Ammon's horn (tissue), 1 donor: ENCODE results near the gene GPI.

ENCODE experiments used
- DNase-seq: peaks from one replicate; pipeline ENCODE4 v3.0.0-alpha.2; 2016; ENCODE audit warnings: low spot score

Gene GPI

DNA sequence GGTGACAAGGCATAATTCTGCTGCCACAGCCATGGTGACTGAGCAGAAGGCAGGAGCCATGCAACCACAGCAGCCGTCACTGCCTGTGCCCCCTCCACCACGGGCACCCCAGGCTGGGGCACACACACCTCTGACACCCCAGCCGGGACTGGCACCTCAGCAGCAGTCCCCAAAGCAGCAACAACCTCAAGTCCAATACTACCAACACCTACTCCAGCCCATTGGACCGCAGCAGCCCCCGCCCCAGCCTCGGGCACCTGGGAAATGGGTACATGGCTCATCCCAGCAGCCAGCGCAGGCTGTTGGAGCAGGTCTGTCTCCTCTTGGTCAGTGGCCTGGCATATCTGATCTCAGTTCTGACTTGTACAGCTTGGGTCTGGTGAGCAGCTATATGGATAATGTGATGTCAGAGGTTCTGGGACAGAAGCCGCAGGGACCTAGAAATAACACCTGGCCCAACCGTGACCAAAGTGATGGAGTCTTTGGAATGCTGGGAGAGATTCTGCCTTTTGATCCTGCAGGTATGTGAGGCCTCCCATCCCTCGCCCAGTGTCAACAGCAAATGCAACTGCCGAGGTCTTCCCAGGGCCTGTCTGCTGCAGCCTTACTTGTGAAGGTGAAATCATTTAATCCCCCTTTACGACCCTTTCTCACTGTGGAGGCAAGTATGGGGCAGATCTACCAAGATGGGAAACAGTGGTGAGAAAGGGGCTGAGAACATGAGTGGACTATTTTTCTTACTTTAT is 22.9 kb upstream of the GPI start:
- DNase-seq: no peak

DNA sequence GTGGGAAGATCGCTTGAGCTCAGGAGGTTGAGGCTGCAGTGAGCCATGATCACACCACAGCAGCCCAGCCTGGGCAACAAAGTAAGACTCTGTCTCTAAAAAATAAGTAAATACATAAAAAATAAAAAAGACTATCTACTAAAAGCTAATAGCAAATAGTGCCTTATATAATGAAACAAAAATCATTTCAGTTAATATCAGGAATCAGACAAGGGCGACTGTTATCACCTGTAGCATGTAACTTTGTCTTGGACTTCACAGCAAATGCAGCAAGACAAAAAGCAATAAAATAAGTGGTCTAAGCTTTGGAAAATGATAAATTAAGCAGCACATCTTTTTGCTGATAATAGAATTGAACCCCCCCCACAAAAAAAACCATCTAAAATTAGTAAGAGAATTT is 21.2 kb upstream of the GPI start:
- DNase-seq: no peak

- DNase-seq: peak; percentile 86
These were observed 19.0 kb upstream of the GPI start for GRCh38 chr19:34345947-34346351.

DNA sequence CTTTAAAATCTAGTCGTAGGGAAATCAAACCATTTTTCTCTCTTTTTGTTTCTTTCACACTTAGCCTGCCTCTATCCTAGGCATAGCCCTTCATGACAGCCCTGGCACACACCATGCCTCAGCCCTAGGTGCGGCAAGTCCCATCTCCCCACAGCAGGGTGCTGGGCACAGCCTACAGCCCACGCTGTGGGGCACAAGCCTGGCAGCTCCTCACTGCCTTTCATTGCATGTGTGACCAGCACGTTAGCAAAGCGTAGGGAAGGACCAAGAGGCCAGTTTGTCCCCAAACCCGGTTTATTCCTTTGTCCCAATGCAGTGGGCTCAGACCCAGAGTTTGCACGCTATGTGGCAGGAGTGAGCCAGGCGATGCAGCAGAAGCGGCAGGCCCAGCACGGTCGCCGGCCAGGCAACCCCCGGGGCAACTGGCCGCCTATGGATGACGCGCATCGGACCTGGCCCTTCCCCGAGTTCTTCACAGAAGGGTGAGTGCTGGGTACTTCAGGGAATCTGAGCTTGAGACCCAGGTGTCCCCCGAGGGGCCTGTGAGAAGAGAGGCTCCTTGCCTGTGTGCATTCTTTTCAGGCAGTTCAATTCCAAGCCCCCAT is 17.3 kb upstream of the GPI start:
- no peak for DNase-seq

DNA sequence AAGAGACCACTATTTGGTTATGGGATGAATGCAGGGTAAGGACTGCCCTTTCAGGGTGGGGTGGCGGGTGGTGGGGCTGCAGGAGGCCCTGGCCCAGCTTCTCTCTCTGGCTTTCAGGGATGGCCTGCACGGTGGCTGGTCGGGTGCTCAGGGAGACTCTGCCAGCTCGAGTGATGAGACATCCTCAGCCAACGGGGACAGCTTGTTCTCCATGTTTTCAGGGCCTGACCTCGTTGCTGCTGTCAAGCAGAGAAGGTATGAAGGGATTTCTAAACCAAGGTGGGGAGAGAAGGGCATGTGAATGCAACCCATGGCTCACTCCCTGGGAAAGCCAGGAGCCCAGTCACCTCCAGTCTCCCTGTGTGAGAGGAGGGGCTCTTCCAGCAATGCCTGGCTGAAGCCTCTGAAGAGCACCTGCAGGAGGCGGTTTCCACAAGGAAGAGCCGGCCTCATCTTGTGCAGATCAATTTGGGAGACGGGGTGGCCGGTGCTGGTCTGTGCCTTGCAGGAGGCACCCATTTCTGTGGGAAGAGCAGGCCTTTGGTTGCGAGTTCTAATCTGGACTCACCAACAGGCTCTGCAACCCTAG is 16.0 kb upstream of the GPI start:
- no peak for DNase-seq

DNA sequence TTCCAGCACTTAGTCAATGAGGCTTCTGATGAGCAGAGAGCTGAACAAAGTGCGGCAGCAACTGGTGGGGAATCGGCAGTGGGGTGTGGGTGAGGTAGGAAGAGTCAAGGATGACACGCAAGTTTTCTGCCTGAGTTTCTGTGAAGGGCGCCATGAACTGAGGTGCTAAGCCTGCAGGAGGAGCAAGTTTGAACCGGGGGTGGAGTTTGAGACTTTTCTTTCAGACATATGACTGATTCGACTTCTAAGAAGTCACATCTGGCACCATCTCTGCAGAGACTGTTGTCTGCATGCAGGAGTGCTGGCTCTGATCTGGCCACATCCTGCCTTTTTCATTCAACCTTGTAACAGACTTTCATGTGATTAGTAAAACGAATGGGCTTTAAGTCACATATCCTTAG is 14.8 kb upstream of the GPI start:
- DNase-seq: no peak

DNA sequence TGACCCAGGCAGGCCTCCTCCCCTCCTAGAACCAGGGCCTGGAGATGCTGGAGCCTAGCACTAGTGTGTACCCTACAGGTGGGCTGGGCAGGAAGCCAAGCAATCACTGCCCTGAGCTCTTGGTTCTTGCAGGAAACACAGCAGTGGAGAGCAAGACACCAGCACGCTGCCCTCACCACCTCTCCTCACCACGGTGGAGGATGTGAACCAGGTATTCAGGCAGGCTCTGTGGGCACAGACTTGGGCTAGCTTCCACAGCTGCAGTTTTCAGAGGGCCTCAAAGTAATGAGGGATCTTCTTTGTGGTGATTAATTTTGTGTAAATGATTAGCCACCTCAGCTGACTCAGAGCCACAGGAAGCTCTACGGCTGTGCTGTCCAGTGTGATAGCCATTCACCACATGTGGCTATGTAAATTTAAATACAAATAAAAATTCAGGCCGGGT is 13.6 kb upstream of the GPI start:
- DNase-seq: no peak

GRCh38 chr19:34353546-34353945 is 11.4 kb upstream of the GPI start:
- DNase-seq: no peak

- no peak for DNase-seq
These were observed 9.8 kb upstream of the GPI start for GRCh38 chr19:34355201-34355600.

- DNase-seq: no peak
These were observed 8.1 kb upstream of the GPI start for GRCh38 chr19:34356875-34357274.

DNA sequence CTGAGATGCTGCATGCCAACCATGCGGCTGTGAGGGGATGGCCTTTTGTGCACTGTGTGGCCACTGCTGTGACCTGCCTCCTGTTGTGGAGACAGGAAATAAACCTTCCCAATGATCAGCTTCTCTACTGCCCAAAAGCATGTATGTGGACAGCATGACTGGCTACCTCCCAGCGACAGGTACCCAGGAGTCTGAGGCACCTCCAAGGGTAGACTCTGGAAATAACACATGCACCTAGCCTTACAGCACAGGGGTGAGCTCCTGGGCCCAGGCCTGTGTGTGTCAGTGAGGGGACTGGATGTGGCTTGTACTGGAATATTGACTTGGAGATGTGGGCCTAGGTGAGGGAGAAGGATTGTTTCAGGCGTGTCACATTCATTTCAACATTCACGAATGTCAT is 7.6 kb upstream of the GPI start:
- no peak for DNase-seq

DNA sequence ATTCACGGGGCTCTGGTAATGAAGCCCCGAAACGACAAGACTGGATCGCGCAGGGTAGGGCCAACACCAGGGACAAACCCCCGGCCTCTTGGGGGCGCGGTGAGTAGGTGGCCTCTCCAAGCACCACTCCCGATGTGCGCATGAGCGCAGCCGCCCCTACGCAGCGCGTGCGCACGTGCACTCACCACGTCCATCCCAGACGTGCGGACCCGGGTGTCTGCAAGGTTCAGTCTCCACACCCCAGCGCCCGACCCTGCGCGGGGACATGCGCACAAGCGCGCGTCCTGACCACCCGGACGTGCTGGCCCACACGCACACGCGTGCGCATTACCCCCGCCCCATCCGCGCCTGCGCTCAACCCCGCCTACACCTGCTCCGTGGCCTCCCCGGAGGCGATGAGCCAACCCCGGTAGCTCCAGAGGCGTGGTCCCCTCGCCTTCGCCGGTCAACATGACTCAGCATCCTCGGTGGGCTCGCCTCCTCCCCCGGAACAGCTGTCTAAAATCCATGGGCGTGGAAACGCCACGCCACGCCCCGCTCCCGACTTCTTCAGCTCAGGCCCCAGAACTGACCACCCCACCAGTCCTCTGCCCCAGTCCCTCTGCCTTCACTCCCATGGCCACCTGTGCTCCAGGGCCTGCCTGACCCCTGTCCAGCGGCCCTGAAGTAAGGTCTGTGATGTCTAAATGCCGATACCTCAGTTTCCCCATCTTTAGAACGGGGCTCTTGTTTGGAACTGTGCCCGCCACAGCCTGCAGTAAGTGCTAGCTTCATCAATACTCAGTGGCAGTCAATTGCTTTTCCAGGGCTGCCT is 5.6 kb upstream of the GPI start:
- peak; percentile 94 for DNase-seq

DNA sequence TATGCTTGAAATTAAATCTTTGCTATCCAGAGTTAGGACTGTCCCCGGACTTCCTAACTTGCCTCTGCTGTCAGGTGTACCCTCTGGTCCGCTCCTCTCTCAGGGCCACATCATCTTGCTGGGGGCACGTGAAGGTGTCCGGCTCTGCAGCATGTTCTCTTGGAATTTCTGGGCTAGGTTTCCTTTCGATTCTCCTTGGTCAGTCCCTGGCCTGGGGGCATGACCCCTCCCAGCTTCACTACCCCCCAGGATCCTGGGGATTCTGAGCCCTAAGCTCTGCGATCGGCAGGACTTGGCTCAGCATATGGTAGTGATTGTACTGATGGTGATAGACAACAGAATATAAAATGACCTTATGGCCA is 5.1 kb upstream of the GPI start:
- DNase-seq: no peak

- no peak for DNase-seq
These were observed 4.6 kb upstream of the GPI start for GRCh38 chr19:34360354-34360909.

DNA sequence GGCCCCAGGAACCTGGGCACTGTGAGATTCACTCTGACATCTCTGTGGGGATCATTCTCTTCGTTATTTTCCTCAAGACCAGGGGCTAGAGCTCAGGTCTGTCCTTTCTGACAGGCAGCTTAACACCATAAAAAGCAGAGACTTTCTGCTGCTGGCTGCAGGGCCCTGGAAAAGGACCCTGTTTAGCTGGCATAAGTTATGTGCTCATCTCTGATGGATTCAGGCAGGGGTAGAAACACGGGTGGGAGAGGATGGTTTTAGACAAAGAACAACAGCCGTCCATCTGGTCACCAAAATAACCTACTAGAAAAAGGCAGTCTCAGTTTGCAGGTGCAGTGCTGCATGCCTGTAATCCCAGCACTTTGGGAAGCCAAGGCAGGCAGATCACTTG is 2.3 kb upstream of the GPI start:
- no peak for DNase-seq

- no peak for DNase-seq
These were observed 1.9 kb upstream of the GPI start for GRCh38 chr19:34363094-34363493.

- no peak for DNase-seq
These were observed 1.1 kb upstream of the GPI start for GRCh38 chr19:34363930-34364329.

GRCh38 chr19:34364462-34364829 is 550 bp upstream of the GPI start:
- no peak for DNase-seq

DNA sequence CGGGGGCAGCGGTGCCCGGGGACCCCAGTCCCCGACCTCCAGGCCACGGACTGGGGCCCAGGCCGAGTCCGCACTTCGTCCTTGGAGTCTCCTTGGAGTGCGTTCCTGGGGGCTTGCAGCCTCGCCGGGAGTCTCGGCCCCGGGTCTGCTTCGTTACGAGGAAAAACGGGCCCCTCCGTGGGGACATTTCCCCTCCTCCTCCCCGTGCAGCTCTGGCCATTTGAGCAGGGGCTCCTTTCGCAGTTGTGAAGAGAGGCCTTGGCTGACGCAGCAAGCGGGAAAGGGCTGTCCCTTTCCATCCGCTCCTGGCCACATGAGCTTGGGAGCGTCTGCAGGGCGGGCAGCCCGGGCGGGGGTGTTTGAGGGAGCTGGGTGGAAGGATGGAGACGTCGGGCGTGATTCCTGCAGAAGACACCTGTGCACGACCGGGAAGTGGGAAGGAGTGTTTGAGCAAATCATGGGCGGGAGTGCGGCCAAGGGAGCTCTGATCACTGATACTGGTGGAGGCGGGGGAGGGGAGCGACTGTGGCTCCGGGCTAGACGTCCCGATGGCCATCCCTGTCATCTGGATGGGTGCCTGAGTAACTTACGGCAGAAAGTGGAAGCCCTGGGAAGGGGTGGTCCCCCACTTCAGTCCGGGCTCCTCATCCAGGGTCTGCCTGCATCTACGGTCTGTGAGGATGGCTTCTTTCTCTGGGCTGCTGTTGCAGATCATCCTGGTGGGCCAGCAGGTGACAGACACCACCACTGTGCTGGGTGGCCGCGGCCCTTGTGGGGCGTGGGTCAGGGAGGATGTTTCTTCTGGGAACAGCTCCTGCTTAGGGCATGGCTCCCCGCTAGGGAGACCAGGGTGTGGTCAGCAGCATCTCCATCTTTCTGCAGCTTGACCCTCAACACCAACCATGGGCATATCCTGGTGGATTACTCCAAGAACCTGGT is 736 bp downstream of the GPI start:
- peak; percentile 27 for DNase-seq

- no peak for DNase-seq
These were observed 2.0 kb downstream of the GPI start for GRCh38 chr19:34366738-34367623.

GRCh38 chr19:34367624-34367957 is 2.6 kb downstream of the GPI start:
- no peak for DNase-seq
